SJSA1 (cell line): ENCODE measurements around the gene TP53I13. TPM values are rescaled to one million over a fixed set of nuclear protein-coding genes. Genes with fewer than 3 reads are reported as not detected.
A peak's percentile ranks its signal among the peaks of the same experiment; 100 is the strongest.

ENCODE experiments used
- DNase-seq, 2 experiments: peaks; one replicate each; pipeline ENCODE4 v3.0.0-alpha.2; 2015 to 2020; ENCODE audit warnings: low spot score in 2 of 2, low read depth in 1 of 2
- H3K27ac ChIP-seq: fragments of 250-450 bp; sonication (Bioruptor Pico); 2 replicates; pipeline ENCODE4 v1.5.1; 2020; ENCODE audit warnings: mild to moderate bottlenecking, moderate library complexity
- H3K27me3 ChIP-seq: fragments of 250-450 bp; sonication (Bioruptor Pico); replicated peaks from 2 replicates; pipeline ENCODE4 v1.5.1; 2020; ENCODE audit warnings: mild to moderate bottlenecking, moderate library complexity
- H3K36me3 ChIP-seq: fragments of 250-450 bp; sonication (Bioruptor Pico); 2 replicates; pipeline ENCODE4 v1.5.1; 2020; ENCODE audit warnings: mild to moderate bottlenecking
- H3K4me1 ChIP-seq: fragments of 250-450 bp; sonication (Bioruptor Pico); replicated peaks from 2 replicates; pipeline ENCODE4 v1.6.1; 2021; ENCODE audit warnings: mild to moderate bottlenecking
- H3K4me3 ChIP-seq: fragments of 250-450 bp; sonication (Bioruptor Pico); 2 replicates; pipeline ENCODE4 v1.5.1; 2020; ENCODE audit warnings: mild to moderate bottlenecking
- H3K9me3 ChIP-seq: fragments of 250-450 bp; sonication (Bioruptor Pico); replicated peaks from 2 replicates; pipeline ENCODE4 v1.5.1; 2020; ENCODE audit warnings: mild to moderate bottlenecking
- total RNA-seq: library from RNA; depleted of rRNA; stranded (reverse); fragments of >200 nt; shearing (Covaris generic); gene quantifications from 2 replicates; pipeline ENCODE4 v1.2.3, GENCODE V29; 2014

TP53I13 gene
- total RNA-seq, 1 experiment from 2014 or later, result 66.7 TPM

DNA sequence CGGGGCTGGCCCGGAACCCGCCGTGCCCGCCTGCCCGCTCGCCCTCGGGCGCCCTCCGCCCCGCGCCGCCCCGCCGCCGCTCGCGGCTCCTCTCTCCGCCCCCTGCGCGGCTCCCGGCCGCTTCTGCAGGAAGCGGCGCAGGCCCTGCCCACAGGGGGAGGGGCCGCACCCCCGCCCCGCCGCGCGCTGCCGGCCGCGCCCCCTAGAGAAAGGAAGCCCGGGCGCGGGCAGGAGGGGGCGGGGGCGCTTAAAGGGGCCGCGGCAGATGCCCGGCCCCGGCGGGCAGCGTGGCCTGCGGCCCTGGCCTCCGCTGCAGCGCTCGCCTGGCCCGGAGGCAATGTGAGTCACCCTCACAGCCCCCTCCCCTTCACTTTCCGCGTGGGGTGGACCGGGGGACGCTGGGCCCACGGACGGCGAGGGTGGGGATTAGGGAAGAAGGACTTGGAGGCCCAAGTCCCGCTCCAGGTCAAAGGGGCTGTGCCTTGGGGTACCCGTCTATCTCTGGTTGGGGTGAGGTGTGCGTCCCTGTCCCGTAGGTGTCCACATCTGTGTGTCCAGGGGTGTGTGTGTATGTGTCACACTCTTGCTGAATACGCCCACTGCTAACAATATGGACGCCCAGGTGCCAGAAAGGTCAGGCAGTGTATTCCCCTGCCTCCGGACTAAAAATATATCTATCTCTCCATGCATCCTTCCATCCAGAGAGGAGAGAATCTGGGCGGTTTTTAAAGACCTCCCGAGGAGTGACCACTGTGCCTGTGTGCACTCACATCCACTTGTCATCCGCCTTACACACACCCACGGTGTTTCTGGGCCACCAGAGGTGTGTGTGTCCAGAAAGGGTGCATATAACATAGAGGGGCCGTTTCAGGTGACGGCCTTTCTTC, 21.3 kb downstream of the TP53I13 start, which contains the start of gene GIT1:
TSS of gene GIT1 (minus strand) at position 125 of the 887 bp plus-strand sequence. CDS start 270 bp downstream, outside the sequence.
- H3K4me1 ChIP-seq, result peaks cover 58% of the 10 kb centered on the region
- no peak within 1 kb of the TSS for H3K27ac ChIP-seq
- peaks cover 9% of the 10 kb centered on the region; the same call in 1 of the 2 replicates for H3K36me3 ChIP-seq
- H3K9me3 ChIP-seq, result no peaks in the 10 kb centered on the region
- peak; percentile 82 to 91 for DNase-seq
- H3K4me3 ChIP-seq, result peak within 1 kb of the TSS; percentile 80
- H3K27me3 ChIP-seq, result no peaks in the 10 kb centered on the region

DNA sequence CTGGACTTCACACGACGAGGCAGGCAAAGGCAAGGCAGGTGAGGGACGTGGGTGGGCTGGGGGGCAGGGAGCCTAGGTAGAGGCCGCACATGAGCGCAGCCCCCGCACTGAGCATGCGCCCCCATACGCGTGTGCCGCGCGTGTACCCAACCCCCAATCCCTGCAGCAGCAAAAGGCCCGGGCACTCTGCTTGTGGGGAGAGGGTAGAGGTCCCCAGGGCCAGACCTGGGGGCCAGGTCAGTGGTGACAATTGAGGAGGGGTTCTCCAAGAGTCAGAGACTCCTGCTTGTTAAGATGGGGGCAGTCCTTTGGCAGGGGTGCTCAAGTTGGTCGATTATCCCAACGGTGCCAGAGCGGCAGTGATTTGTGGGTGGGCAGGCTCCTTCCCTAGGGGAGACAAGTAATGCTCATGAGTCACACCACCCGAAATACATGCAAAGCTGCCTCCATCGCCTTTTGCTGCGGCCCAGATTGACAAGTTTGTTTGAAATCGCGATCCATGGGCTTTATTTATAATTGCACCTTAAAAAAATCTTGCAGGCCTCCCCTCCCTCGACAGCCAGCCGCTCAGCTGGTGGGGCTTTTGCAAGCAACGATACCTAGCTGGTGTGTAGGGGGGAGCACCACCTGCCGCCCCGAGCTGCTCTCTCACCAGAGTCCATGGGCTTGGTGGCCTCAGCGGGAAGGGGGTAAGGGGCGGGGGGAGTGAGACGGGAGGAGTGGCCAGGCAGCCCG, 22.1 kb downstream of the TP53I13 start:
- H3K4me1 ChIP-seq, result peaks cover 64% of the 10 kb centered on the region
- H3K9me3 ChIP-seq, result no peaks in the 10 kb centered on the region
- no peak overlapping the region for H3K27ac ChIP-seq
- peaks cover 9% of the 10 kb centered on the region; the same call in 1 of the 2 replicates for H3K36me3 ChIP-seq
- DNase-seq, result no peak
- no peaks in the 10 kb centered on the region for H3K27me3 ChIP-seq
- H3K4me3 ChIP-seq, result no peak overlapping the region

DNA sequence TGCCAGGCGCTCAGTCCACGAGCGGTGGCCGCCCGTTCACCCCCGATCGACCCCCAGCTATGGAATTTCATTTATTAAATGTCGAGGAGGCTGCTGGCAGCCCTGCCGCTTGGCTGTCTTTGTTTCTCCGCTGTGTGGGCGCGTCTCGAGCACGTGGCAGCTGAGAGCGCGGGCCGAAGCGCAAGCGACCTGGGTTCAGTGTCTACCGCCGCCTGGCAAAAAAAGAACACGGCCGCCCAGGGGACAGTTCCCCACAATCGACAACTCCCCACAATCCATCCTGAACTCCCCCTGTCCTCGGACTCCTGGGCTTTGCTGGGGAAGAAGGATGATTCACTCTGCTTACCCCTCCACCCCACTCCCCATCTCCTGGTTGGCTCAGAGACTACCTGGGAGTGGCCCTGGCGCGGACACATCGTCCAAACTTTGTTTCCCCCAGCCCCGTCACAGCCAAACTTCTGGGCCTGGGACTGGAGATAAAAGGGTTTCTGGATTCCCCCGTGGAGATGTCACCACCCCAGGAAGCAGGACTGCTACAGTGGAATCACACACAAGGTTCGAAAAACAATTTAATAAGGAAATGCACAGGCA, 22.7 kb downstream of the TP53I13 start:
- DNase-seq, result no peak
- Histone ChIP-seq H3K36me3 (peaks cover 9% of the 10 kb centered on the region; the same call in 1 of the 2 replicates), H3K27me3 (no peaks in the 10 kb centered on the region), H3K4me1 (peaks cover 64% of the 10 kb centered on the region), H3K9me3 (no peaks in the 10 kb centered on the region), H3K4me3 (peak overlapping the region; percentile 3), H3K27ac (no peak overlapping the region)

DNA sequence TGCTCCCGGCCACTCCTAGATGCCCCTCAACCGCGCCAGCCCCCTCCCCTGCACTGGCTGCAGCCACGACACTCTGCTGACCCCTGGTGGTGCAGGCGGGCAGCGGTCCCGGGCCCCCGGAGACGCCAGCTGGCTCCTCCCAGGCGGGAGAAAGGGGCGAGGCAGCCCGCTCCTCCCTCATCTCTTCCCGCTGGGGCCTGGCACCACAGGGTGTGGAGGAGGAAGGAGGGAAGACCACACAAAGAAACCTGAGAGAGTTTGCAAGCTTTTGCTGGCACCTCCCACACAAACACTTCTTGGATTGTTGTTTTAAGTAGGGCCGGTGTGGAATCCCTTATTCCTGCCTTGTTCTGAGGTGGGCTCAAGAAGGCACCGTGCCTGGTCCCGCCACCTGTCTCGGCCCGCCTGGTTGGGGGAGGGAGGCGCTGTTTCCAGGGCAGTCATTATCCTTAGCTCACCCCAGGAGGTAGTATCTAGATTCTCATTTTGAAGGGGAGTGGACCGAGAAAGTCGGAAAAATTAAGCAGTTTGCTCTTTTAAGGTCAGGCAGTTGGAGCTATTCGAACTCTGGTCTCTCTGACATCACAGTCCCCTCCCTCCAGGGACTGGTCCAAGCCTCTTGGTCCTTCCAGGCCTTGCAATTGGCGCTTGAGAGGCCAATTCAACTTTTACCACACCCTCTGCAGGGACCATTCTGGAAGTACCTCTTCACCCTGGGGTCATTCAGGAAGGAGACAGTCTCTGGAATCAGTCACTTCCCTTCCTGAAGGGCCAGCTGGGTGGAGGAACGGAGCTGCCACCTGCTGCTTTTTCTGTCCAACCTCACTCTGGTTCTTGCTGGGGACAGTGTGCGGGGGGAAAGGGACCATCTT, 23.5 kb downstream of the TP53I13 start:
- DNase-seq, result peak; percentile 90 to 91
- Histone ChIP-seq H3K4me3 (peak overlapping the region; percentile 3), H3K4me1 (peaks cover 64% of the 10 kb centered on the region), H3K36me3 (peaks cover 9% of the 10 kb centered on the region; the same call in 1 of the 2 replicates), H3K9me3 (no peaks in the 10 kb centered on the region), H3K27me3 (no peaks in the 10 kb centered on the region), H3K27ac (no peak overlapping the region)

DNA sequence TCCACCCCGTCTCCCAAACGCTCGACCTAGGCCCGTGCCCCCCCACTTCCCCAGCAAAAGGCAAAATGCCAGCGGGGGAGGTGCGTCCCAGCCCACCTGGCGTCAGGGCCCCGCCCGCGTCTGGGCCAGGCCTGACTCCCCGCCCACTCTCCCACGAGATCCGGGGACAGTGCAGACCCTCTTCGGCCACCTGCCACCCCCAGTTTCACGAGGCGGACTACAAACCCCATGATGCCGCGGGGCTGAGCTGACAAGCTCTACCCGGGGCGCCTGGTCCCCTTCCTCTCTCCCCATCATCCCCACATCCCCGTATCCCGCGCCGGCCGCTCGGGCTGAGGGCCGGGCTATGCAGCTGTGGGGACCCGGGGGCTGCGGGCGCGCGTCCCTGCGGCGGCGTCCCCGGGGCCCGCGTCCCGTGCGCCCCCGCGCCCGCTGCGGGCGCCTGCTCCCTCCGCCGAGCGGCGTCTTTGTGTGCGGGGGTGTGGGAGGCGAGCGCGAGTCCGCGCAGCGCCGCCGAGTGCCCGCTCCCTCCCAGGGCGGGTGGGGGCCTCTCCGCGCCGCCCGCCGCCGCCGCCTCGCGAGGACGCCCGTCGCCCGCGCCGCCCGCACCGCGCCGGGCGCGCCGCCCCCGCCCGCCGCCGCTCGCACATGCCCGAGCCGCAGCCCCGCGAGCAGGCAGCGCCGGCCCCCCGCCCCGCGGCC, 24.5 kb downstream of the TP53I13 start, which contains the start of gene ANKRD13B:
TSS of gene ANKRD13B (plus strand) at position 283 of the 702 bp plus-strand sequence. CDS start 490 bp downstream, outside the sequence.
- H3K27ac ChIP-seq, result no peak within 1 kb of the TSS
- DNase-seq, result no peak
- peak within 1 kb of the TSS; percentile 57 for H3K4me3 ChIP-seq
- H3K9me3 ChIP-seq, result no peaks in the 10 kb centered on the region
- peaks cover 9% of the 10 kb centered on the region; the same call in 1 of the 2 replicates for H3K36me3 ChIP-seq
- peaks cover 60% of the 10 kb centered on the region for H3K4me1 ChIP-seq
- no peaks in the 10 kb centered on the region for H3K27me3 ChIP-seq

DNA sequence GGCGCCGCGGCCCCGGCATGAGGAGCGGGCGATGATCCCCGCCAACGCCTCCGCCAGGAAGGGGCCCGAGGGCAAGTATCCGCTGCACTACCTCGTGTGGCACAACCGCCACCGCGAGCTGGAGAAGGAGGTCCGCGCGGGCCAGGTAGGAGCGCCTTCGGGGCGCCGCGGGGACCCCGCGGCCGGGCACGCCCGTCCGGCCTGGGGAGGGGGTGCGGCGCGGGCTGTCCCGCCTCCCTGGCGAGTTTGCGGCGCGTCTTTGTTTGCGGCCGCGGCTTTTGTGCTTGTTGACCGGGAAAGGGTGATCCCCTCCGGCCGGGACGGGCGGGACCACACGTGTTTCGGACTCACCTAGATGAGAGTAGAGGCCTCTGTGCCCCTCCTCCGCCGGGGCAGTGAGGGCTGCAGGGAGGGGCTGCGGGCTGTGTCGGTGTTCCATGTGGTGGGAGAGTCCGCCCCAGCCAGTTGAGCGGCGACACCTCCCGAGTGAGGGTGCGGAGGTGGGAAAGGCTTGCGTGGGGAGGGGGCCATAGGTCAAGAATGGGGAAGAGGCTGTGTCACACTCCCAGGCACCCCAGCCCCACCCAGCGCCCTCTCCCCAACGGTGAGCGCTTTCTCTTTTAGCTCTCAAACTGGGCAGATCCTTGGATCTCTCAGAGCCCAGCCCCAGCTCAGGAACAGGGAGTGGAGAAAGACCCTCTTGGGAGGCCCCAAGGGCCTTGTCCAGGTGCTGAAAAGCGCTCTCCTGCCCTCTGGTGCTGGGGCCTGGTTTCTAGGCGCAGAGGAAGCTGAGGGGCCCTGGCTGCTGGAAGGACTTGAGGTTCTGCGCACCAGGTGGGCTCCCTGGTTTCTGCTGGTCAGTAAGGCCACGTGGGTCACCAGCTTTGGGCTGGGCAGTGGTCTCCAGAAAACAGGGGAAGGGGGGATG, 25.4 kb downstream of the TP53I13 start:
- no peak overlapping the region for H3K27ac ChIP-seq
- peaks cover 52% of the 10 kb centered on the region for H3K4me1 ChIP-seq

DNA sequence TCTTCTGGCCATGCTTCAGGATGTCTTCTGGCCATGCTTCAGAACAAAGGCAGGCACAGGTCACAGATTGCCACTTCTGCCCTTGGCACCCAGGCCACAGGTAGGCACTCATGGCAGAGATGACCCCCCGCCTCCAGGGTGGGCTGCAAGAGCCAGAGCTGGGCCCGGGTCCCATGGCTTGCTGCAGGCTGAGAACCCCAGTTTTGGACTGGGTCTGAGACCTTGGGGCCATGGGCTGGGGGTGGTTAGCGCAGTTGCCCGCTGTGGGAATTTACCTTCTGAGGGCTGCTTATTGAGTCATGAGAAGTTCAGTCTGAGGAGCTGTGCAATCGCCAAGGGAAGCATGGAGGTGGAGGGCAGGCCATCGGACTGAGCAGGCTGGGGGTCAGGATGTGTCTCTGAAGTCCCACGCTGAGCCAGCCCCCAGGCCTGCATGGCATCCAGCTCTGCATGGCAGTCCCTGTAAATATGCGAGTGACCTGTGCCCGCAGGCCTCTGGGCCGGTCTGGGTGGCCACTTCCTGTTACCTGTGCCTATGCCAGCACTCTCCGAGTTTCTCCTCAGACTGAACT, 26.1 kb downstream of the TP53I13 start:
- H3K27me3 ChIP-seq, result no peaks in the 10 kb centered on the region
- no peak overlapping the region for H3K27ac ChIP-seq
- no peak for DNase-seq
- H3K36me3 ChIP-seq, result 0 out of 2 replicates have a peak, but pooled peaks cover 2% of the 10 kb centered on the region
- H3K4me1 ChIP-seq, result peaks cover 51% of the 10 kb centered on the region
- no peak overlapping the region for H3K4me3 ChIP-seq
- H3K9me3 ChIP-seq, result no peaks in the 10 kb centered on the region

More for the DNA sequence above, 25.4 kb downstream of the TP53I13 start:
- Histone ChIP-seq H3K36me3 (peaks cover 4% of the 10 kb centered on the region; the same call in 1 of the 2 replicates), H3K9me3 (no peaks in the 10 kb centered on the region), H3K27me3 (no peaks in the 10 kb centered on the region), H3K4me3 (peak overlapping the region; percentile 57)
- DNase-seq, result no peak

DNA sequence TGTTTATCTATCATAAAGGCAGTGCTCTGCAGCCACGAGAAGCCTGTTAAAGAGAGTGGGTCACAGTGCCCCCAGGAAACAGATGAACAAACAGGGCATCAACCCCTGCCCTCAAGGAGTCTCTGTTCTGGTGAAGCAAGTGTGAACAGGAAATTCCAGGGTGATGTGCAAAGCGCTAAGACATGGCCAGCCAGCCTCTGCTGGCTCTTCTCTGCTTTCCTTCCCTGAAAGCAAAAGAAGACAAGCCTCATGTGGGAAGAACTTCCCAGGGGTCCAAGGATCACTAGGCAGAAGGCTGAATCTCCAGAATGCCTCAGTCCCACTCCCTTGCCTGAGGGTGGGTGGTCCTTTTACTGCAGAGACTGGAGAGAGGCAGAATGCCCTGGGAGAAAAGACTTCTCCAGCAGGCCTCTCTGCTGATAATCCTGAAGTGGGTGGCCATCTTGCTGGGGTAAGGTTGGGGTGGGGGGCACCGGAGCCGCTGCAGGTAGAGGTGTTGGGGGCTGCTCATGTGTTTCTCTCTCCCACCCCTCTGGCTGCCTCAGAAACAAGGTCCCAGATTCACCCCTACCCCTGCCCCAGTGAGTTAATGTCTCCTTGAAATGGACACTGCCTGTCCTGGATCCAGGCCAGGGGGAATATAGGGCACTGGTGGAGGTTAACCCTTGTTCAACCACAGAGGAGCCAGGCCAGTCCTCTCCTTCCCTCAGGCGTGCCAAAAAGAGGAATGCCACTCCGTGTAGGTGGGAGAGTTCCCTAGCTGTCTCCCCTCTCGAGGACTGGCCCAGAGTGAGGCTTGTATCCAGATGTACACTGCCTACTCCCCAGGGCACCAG, 26.8 kb downstream of the TP53I13 start:
- H3K27ac ChIP-seq, result no peak overlapping the region
- no peak for DNase-seq
- H3K36me3 ChIP-seq, result 0 out of 2 replicates have a peak, but pooled peaks cover 2% of the 10 kb centered on the region
- peaks cover 43% of the 10 kb centered on the region for H3K4me1 ChIP-seq
- no peak overlapping the region for H3K4me3 ChIP-seq
- H3K27me3 ChIP-seq, result no peaks in the 10 kb centered on the region
- H3K9me3 ChIP-seq, result no peaks in the 10 kb centered on the region

DNA sequence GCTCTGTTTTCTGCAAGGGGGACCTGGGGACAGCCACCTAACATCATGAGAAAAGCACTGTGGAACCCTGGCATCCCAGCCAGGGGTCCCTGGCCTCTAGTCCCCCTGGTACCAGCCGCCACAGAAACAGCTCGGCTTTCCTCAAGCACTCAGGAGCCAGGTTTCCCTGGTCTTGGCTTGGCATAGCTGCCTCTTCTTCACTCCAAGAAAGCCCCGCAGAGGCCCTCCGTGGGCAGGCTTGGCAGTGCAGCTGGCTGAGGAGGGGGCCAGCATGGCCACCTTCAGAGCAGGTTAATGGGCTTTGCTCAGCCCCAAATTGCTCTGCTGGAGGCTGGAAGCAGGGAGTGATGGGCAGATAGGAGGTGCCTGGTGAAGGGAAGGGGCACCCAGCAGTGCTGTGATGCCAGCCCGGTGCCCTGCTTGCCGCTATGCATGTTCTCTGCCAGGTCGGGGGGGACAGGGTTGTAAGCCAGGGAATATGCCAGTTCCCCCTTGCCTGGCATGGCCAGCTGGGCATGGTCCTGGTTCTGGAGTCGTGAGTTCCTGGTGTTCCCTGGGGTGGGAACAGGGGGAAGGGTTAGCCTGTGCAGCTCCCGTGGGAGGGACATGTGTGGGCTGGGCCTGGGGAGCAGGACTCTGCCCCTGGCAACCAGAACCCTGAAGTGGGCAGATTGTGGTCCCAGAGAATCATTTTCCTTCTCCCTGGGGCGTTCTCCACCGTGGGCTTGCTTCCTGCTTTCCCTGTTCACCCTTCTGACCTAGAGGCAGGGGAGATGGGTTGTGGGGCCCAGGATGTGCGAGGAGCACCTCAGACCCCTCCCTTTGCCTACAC, 27.7 kb downstream of the TP53I13 start:
- no peak for DNase-seq
- no peaks in the 10 kb centered on the region for H3K36me3 ChIP-seq
- H3K27me3 ChIP-seq, result no peaks in the 10 kb centered on the region
- no peaks in the 10 kb centered on the region for H3K9me3 ChIP-seq
- no peak overlapping the region for H3K27ac ChIP-seq
- H3K4me3 ChIP-seq, result no peak overlapping the region
- peaks cover 35% of the 10 kb centered on the region for H3K4me1 ChIP-seq

DNA sequence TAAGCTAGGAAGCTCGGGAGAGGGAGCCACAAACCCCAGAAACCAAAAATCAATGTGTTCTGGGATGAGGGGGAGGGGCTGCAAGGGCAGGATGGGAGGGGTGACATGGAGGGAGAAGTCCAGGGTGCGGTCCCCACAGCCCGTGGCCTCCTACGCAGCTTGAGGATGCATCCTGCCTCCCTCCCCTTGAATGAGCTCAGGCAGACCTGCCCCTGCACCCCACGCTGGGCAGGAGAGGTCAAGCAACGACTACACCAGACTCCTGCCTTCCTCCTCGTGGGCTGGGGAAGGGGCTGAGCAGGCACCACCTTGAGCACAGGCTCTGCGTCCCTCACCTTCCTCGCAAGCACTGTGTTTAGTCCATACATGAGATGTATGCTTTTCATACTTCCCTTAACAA, 28.3 kb downstream of the TP53I13 start:
- Histone ChIP-seq H3K27ac (no peak overlapping the region), H3K27me3 (no peaks in the 10 kb centered on the region), H3K9me3 (no peaks in the 10 kb centered on the region), H3K36me3 (no peaks in the 10 kb centered on the region), H3K4me3 (no peak overlapping the region), H3K4me1 (peaks cover 29% of the 10 kb centered on the region)
- no peak for DNase-seq
